Muscle layer of duodenum (tissue), 2 donors: ENCODE results near the gene INPP5A.

Source experiments
- H3K27ac ChIP-seq: one replicate; pipeline ENCODE4 v1.7.0; 2013; ENCODE audit warnings: mild to moderate bottlenecking, low read length
- H3K27me3 ChIP-seq: one replicate; pipeline ENCODE4 v1.7.0; 2013; ENCODE audit warnings: low read depth, mild to moderate bottlenecking, control low read depth, low read length
- H3K36me3 ChIP-seq, 2 donors: one replicate each; pipeline ENCODE4 v1.7.0; 2013; ENCODE audit warnings: low read length in 2 of 2, control low read depth in 1 of 2, mild to moderate bottlenecking in 1 of 2; ENCODE audit not compliant: insufficient read depth in 2 of 2, control insufficient read depth in 1 of 2
- H3K4me1 ChIP-seq, 2 donors: one replicate each; pipeline ENCODE4 v1.7.0; 2013; ENCODE audit warnings: low read length in 2 of 2, mild to moderate bottlenecking in 2 of 2, control low read depth in 1 of 2, moderate library complexity in 1 of 2; ENCODE audit not compliant: insufficient read depth in 2 of 2, control insufficient read depth in 1 of 2
- H3K4me3 ChIP-seq, 2 donors: one replicate each; pipeline ENCODE4 v1.7.0; 2013; ENCODE audit warnings: low read length in 2 of 2, low read depth in 1 of 2, mild to moderate bottlenecking in 1 of 2
- H3K9me3 ChIP-seq, 2 donors: one replicate each; pipeline ENCODE4 v1.7.0; 2013; ENCODE audit warnings: low read length in 2 of 2, control low read depth in 1 of 2, mild to moderate bottlenecking in 1 of 2; ENCODE audit not compliant: control insufficient read depth in 1 of 2
- donor health status: healthy.

INPP5A gene

DNA sequence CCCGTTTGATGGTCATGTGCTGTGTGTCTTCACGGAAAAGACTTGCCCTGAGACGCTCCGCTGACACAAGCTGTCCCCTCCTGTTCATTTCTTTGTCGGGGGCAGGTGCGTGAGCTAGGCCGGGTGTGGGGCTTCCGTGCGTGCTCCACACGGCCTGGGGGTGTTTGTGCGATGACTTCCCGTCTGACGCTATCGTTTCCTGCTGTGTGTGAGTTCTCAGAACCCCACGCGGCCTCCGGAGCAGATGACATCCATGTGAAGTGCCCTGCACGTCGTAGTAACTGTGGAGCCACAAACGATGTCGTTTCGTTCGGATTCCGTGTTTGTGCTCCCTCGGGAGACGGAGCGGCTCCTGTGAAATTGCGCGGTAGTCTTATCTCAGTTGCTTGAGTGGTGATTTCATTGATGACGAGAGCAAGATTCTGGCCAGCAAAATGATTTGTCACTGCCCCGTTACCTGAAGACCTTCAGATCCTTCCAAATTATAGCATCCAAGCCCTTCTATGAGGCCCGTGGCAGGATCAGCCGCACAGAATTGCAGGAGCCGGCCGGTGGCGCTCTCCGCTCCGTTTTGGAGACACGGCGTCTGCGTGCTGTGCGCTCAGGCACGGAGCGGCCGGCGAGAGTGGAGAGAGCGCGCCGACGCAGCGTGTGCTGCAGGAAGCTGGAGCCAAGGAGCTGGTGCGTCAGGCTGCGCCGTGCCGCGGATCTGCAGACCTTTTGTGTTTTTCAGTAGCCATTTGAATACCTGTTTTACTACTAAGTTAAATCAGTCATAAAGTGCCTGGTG is 153.4 kb downstream of the INPP5A start:
- Histone ChIP-seq H3K9me3 (no peaks in the 10 kb centered on the region), H3K27me3 (no peaks in the 10 kb centered on the region), H3K4me3 (no peak overlapping the region), H3K36me3 (peaks cover 3 to 23% of the 10 kb centered on the region in 2 donors), H3K4me1 (peaks cover 0 to under 1% of the 10 kb centered on the region in 2 donors), H3K27ac (no peak overlapping the region)

DNA sequence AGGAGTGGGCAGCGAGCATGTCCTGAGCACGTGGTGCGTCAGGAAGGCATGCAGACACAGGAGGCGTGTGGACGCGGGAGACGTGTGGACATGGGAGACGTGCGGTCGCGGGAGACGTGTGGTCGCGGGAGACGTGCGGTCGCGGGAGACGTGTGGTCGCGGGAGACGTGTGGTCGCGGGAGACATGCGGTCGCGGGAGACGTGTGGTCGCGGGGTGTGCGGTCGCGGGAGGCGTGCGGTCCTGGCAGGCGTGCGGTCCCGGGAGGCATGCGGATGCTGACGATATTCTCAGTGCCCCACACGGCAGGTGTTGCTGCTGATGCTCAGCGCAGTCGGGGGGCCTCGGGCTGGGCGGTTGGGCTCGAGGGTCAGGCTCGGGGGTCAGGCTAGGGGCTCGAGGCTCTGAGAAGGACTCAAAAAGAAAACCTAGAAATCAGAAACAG is 154.1 kb downstream of the INPP5A start:
- Histone ChIP-seq H3K27me3 (no peaks in the 10 kb centered on the region), H3K9me3 (no peaks in the 10 kb centered on the region), H3K4me1 (no peaks in the 10 kb centered on the region), H3K36me3 (peaks cover 3 to 23% of the 10 kb centered on the region in 2 donors), H3K27ac (no peak overlapping the region), H3K4me3 (no peak overlapping the region)

DNA sequence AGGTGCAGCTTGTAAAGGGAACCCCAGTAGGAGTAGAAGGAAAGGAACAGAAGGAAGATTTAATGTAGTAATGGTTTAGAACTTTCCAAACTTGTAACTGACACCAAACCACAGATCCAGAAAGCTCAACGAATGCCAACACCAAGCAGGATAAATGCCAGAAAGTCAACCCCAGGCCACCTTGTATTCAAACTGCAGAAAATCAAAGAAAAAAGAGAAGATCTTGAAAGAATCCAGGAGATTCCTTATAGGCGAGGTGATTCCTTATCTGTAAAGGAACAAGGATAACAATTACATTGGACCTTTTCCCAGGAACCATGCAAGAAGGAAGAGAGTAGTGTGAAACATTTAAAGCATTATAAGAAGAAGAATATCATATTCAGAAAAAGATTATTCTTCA is 154.7 kb downstream of the INPP5A start:
- H3K9me3 ChIP-seq: no peaks in the 10 kb centered on the region
- H3K36me3 ChIP-seq: peaks cover 3 to 26% of the 10 kb centered on the region in 2 donors
- H3K27me3 ChIP-seq: no peaks in the 10 kb centered on the region
- H3K27ac ChIP-seq: no peak overlapping the region
- H3K4me3 ChIP-seq: no peak overlapping the region
- no peaks in the 10 kb centered on the region for H3K4me1 ChIP-seq

DNA sequence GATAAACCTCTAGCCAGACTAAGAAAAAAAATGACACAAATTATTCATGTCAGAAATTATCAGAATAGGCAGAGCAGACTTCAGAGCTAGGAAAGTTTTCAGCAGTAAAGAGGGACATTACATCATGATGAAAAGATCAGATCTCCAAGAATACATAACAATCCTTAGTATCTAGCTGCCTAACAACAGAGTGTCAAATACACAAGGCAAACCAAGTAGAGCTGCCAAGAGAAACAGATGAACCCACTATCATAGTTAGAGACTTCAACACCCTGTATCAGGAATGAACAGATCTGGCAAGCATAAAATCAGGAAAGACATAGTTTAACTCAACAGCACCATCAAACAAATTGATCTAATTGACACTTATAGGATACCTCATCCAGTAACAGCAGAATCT is 156.1 kb downstream of the INPP5A start:
- Histone ChIP-seq H3K27ac (no peak overlapping the region), H3K4me3 (no peak overlapping the region), H3K36me3 (peaks cover 3 to 40% of the 10 kb centered on the region in 2 donors), H3K4me1 (no peaks in the 10 kb centered on the region), H3K27me3 (no peaks in the 10 kb centered on the region), H3K9me3 (no peaks in the 10 kb centered on the region)

DNA sequence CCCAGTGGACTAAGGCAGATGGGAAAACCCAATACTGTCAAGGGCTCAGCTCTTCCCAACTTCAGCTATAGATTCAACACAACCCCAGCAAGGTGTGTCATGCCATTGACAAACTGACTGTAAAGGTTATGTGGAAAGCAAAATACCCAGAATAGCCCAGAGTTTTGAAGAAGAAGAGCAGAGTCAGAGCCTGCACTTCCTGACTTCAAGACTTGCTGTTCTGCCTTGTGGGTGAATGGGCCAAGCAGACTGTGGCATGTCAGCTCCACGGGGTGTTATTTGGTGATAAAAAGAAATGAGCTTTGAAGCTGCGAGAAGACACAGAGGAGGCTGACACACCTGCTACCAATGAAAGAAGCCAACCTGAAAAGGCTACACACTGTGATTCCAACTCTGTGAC is 158.6 kb downstream of the INPP5A start:
- H3K36me3 ChIP-seq: peaks cover 0 to 27% of the 10 kb centered on the region in 2 donors
- H3K4me1 ChIP-seq: peaks cover 0 to 14% of the 10 kb centered on the region in 2 donors
- H3K9me3 ChIP-seq: no peaks in the 10 kb centered on the region
- no peaks in the 10 kb centered on the region for H3K27me3 ChIP-seq
- H3K27ac ChIP-seq: no peak overlapping the region
- no peak overlapping the region for H3K4me3 ChIP-seq

DNA sequence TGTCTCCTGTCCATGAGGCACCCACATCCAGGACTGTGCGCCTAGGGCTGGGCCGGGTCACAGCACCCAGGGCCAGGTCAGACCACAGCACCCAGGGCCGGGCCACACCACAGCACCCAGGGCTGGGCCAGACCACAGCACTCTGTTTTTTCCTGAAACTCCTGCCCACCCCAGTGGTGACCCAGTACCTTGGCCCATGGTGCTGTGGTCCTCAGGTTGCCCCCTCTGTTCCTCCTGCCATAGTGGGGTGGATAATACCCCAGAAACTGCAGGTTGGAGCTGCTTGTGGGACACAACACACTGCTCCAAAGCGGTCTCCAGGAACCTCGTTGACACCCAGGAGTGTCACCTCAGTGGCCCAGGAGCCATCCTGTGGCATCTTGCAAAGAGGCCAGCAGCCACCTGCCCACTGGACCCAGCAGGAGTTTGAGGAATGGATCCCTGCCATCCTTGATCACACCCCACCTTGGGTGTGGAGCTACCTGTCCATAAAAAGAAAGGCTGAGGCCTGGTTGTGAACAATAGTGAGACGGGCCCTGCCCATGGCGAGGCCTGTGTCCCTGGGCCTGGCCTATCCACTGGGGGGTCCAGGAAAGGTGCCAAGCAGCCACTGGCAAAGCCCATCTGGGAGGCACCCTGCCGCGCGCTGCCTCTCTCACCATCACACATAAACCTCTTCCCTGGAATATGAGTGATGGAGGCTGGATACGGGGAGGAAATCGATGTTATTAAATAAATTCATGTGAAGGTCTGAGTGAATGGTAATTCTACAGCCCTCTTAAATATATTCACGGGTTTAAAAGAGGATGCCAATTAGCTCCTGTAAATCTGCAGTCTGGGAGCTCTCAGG is 159.4 kb downstream of the INPP5A start:
- Histone ChIP-seq H3K27me3 (no peaks in the 10 kb centered on the region), H3K9me3 (no peaks in the 10 kb centered on the region), H3K4me1 (peaks cover 0 to 14% of the 10 kb centered on the region in 2 donors), H3K4me3 (no peak overlapping the region), H3K27ac (no peak overlapping the region), H3K36me3 (peaks cover 0 to 28% of the 10 kb centered on the region in 2 donors)

DNA sequence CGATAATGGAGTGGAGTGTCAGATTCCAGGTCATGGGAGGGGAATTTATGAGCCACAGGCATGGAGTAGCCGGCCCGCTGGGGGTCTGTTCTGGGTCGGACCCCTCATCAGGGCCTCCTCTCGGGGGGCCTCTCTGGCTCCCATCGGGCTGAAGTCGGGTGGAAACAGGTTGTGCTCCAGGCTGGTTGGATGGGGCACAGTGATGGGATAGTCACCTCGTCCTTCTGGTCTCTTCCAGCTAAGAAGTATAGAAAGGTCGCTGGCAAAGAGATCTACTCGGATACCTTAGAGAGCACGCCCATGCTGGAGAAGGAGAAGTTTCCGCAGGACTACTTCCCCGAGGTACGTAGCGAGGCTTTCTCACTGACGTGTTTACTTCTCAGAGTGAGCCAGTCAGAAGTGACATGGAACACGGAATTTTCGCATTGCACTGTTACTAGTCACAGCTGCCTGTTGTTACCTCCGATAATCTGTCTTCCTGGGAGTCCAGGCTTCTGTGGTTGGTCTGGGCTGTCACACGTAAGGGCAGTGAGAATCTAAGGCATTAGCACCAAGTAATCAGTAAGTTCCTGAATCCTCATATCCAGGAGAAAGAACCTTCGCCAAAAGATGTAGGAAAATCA is 160.1 kb downstream of the INPP5A start:
- H3K9me3 ChIP-seq: no peaks in the 10 kb centered on the region
- H3K4me1 ChIP-seq: peaks cover 0 to 14% of the 10 kb centered on the region in 2 donors
- H3K36me3 ChIP-seq: peaks cover 0 to 29% of the 10 kb centered on the region in 2 donors
- no peak overlapping the region for H3K27ac ChIP-seq
- no peak overlapping the region for H3K4me3 ChIP-seq
- no peaks in the 10 kb centered on the region for H3K27me3 ChIP-seq

DNA sequence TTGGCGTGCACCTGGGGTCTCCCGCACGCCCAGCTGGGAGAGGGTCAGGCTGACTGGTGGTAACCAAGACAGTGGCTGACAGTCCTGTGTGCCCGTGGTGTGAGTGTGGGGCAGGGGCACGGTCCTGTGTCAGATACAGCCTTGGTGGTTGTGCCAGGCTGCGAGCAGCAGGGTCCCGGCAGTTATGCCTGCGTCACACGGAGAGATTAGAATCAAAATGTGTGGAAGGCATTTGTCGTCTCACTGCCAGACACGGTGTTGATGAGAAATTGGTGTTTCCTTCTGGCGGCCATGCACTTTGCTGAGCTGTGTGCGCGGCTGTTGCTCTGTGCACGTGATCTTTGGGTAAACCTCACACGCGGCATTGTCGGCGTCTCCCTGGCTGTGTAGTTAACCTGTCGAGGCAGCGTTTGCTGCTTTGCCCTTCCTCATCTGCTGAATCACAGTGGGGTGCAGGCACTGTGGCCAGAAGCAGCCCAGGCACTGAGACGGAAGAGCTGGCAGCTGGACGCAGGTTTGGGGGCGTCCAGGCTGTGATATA is 160.7 kb downstream of the INPP5A start:
- Histone ChIP-seq H3K36me3 (peaks cover 0 to 29% of the 10 kb centered on the region in 2 donors), H3K27ac (no peak overlapping the region), H3K4me3 (no peak overlapping the region), H3K27me3 (no peaks in the 10 kb centered on the region), H3K9me3 (no peaks in the 10 kb centered on the region), H3K4me1 (peaks cover 0 to 14% of the 10 kb centered on the region in 2 donors)

DNA sequence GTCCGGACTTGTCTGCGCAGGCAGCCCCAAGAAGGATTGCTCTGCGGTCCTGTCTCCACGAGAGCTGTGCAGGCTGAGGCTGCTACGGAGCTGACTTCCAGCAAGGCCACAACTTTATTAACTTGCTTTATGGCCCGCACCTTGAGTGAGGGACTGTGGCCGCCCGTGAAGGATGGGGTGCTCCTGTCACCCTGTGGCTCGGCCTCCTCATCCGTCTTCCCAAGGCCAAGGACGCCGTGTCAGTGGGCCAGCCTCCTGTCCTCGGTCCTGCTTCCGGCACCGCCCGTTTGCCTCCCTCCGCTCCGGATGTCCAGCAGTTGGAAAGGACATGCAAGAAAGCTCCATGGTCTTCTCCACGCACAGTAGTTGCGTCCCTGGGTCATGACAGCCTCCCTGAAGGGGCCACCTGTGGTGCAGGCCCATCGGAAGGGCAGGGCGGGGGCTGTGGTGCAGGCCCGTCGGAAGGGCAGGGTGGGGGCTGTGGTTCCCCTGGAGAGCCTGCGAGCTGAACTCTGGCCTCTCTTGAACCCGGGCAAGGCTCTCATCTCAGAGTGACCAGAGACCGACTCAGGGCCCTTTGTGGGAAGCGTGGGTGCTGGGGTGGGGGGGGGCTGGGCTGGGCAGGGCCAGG is 161.3 kb downstream of the INPP5A start:
- Histone ChIP-seq H3K36me3 (peaks cover 0 to 29% of the 10 kb centered on the region in 2 donors), H3K27me3 (no peaks in the 10 kb centered on the region), H3K27ac (no peak overlapping the region), H3K9me3 (no peaks in the 10 kb centered on the region), H3K4me3 (no peak overlapping the region), H3K4me1 (peaks cover 0 to 14% of the 10 kb centered on the region in 2 donors)

DNA sequence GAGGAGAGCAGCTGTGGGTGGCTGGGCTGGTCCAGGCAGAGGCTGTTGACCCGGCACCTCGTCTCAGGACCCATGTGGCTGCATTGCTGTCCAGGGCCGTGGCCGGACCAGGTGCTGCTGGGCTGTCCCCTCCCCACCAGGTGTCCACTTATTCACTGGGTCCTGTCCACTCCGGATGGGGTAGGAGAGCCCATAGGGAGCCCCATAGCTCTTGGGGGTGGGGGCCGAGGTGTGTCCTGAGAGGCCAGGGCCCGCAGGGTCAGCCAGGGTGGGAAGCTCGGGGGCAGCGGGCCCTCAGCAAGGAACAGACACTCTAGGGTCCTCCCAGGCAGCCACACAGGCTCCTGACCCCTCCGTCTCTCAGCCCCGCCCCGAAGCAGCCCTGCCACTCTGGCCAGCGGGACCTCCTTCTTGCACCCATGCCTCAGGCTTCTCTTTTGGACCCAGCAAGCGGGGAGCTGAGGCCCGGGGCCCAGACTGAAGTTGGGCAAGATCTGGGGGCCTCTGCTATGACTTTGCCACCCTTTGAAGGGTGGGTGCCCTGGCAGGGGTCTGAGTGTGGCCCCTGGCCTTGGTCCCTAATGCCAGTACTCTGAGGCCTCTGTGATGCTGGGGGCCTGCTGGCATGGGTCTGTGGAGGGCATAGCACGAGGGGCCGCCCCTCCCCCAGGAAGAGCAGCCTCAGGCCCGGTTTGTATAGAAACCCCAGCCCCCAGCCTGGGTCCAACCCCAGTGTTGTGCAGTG is 162.0 kb downstream of the INPP5A start:
- H3K4me1 ChIP-seq: peaks cover 0 to 14% of the 10 kb centered on the region in 2 donors
- H3K9me3 ChIP-seq: no peaks in the 10 kb centered on the region
- peaks cover 0 to 29% of the 10 kb centered on the region in 2 donors for H3K36me3 ChIP-seq
- no peak overlapping the region for H3K4me3 ChIP-seq
- H3K27me3 ChIP-seq: no peaks in the 10 kb centered on the region
- H3K27ac ChIP-seq: no peak overlapping the region
